ENCODE results near the gene VPS8.
"Not testable (repeated sequence)": the region's sequence is repeated elsewhere in the genome, so short reads cannot be mapped to it uniquely, and the experiment has no call there.

Gene VPS8

GRCh38 chr3:184874709-184875644 is 63.0 kb downstream of the VPS8 start:
- DNase-seq = no peak

GRCh38 chr3:184880276-184881019 is 68.5 kb downstream of the VPS8 start:
- no peak for DNase-seq

GRCh38 chr3:184884359-184885017 is 72.5 kb downstream of the VPS8 start:
- DNase-seq = no peak

- DNase-seq = no peak
Observed at GRCh38 chr3:184885112-184885511, 73.1 kb downstream of the VPS8 start.

- no peak for DNase-seq
Observed at GRCh38 chr3:184887574-184887973, 75.6 kb downstream of the VPS8 start.

GRCh38 chr3:184889312-184889904 is 77.4 kb downstream of the VPS8 start:
- DNase-seq = no peak

- no peak for DNase-seq
Observed at GRCh38 chr3:184894051-184894450, 82.1 kb downstream of the VPS8 start.

GRCh38 chr3:184895350-184895749 is 83.4 kb downstream of the VPS8 start:
- no peak for DNase-seq

GRCh38 chr3:184896336-184896735 is 84.4 kb downstream of the VPS8 start:
- no peak for DNase-seq

- DNase-seq = no peak
Observed at GRCh38 chr3:184899953-184900595, 88.1 kb downstream of the VPS8 start.

GRCh38 chr3:184907031-184907430 is 95.1 kb downstream of the VPS8 start:
- not testable (repeated sequence) for DNase-seq

- DNase-seq = no peak
Observed at GRCh38 chr3:184907681-184908649, 96.0 kb downstream of the VPS8 start.

GRCh38 chr3:184908859-184909258 is 96.9 kb downstream of the VPS8 start:
- no peak for DNase-seq

- DNase-seq = no peak
Observed at GRCh38 chr3:184910664-184911063, 98.7 kb downstream of the VPS8 start.

- DNase-seq = no peak
Observed at GRCh38 chr3:184911570-184911969, 99.6 kb downstream of the VPS8 start.

- DNase-seq = no peak
Observed at GRCh38 chr3:184912163-184912562, 100.2 kb downstream of the VPS8 start.

- no peak for DNase-seq
Observed at GRCh38 chr3:184914628-184915027, 102.7 kb downstream of the VPS8 start.

GRCh38 chr3:184918750-184919149 is 106.8 kb downstream of the VPS8 start:
- no peak for DNase-seq

GRCh38 chr3:184919651-184920050 is 107.7 kb downstream of the VPS8 start:
- DNase-seq = no peak

GRCh38 chr3:184924547-184924946 is 112.6 kb downstream of the VPS8 start:
- no peak for DNase-seq

GRCh38 chr3:184927796-184928315 is 115.9 kb downstream of the VPS8 start:
- no peak for DNase-seq
